Measurements from ENCODE around the gene SLC33A1.
"Not testable (repeated sequence)": the region's sequence is repeated elsewhere in the genome, so short reads cannot be mapped to it uniquely, and the experiment has no call there.

DNA sequence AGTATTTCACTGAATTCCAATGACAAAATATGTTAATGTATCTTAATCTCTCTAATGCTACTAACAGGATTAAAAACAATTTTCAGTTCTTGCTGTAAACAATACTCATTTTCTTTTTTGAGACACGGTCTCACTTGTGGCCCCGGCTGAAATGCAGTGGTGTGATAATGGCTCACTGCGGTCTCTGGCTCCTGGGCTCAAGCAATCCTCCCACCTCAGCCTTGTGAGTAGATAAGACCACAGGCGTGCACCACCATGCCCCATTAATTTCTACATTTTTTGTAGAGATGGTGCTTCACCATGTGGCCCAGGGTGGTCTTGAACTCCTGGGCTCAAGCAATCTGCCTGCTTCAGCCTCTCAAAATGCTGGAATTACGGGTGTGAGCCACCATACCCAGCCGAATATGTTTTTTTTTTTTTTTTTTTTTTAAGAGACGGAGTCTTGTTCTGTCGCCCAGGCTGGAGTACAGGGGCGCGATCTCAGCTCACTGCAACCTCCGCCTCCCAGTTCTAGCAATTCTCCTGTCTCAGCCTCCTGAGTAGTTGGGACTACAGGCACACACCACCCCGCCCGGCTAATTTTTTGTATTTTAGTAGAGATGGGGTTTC is 25.6 kb downstream of the SLC33A1 start:
- TF ChIP-seq, protein P1, sequence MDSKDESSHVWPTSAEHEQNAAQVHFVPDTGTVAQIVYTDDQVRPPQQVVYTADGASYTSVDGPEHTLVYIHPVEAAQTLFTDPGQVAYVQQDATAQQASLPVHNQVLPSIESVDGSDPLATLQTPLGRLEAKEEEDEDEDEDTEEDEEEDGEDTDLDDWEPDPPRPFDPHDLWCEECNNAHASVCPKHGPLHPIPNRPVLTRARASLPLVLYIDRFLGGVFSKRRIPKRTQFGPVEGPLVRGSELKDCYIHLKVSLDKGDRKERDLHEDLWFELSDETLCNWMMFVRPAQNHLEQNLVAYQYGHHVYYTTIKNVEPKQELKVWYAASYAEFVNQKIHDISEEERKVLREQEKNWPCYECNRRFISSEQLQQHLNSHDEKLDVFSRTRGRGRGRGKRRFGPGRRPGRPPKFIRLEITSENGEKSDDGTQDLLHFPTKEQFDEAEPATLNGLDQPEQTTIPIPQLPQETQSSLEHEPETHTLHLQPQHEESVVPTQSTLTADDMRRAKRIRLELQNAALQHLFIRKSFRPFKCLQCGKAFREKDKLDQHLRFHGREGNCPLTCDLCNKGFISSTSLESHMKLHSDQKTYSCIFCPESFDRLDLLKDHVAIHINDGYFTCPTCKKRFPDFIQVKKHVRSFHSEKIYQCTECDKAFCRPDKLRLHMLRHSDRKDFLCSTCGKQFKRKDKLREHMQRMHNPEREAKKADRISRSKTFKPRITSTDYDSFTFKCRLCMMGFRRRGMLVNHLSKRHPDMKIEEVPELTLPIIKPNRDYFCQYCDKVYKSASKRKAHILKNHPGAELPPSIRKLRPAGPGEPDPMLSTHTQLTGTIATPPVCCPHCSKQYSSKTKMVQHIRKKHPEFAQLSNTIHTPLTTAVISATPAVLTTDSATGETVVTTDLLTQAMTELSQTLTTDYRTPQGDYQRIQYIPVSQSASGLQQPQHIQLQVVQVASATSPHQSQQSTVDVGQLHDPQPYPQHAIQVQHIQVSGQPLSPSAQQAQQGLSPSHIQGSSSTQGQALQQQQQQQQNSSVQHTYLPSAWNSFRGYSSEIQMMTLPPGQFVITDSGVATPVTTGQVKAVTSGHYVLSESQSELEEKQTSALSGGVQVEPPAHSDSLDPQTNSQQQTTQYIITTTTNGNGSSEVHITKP (CRISPR knock-in tag; IDR thresholded peaks at IDR 0.05; ENCODE audit: low read depth) = not testable (repeated sequence)
- TF ChIP-seq RXRA (CRISPR knock-in tag; IDR thresholded peaks at IDR 0.05); FOXA1 (IDR thresholded peaks at IDR 0.05); FOXA1 (CRISPR knock-in tag; IDR thresholded peaks at IDR 0.05); EZH2 (conservative IDR thresholded peaks at IDR 0.05; ENCODE audit: low read depth, low read length); ZNF253 (CRISPR knock-in tag; IDR thresholded peaks at IDR 0.05; ENCODE audit: borderline replicate concordance); ARID2 (CRISPR knock-in tag; IDR thresholded peaks at IDR 0.05; ENCODE audit: borderline replicate concordance); KLF13 (CRISPR knock-in tag; IDR thresholded peaks at IDR 0.05): not testable (repeated sequence)
- TF ChIP-seq, protein P2, sequence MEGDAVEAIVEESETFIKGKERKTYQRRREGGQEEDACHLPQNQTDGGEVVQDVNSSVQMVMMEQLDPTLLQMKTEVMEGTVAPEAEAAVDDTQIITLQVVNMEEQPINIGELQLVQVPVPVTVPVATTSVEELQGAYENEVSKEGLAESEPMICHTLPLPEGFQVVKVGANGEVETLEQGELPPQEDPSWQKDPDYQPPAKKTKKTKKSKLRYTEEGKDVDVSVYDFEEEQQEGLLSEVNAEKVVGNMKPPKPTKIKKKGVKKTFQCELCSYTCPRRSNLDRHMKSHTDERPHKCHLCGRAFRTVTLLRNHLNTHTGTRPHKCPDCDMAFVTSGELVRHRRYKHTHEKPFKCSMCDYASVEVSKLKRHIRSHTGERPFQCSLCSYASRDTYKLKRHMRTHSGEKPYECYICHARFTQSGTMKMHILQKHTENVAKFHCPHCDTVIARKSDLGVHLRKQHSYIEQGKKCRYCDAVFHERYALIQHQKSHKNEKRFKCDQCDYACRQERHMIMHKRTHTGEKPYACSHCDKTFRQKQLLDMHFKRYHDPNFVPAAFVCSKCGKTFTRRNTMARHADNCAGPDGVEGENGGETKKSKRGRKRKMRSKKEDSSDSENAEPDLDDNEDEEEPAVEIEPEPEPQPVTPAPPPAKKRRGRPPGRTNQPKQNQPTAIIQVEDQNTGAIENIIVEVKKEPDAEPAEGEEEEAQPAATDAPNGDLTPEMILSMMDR (CRISPR knock-in tag; IDR thresholded peaks at IDR 0.05) = not testable (repeated sequence)
- TF ChIP-seq, protein P3, sequence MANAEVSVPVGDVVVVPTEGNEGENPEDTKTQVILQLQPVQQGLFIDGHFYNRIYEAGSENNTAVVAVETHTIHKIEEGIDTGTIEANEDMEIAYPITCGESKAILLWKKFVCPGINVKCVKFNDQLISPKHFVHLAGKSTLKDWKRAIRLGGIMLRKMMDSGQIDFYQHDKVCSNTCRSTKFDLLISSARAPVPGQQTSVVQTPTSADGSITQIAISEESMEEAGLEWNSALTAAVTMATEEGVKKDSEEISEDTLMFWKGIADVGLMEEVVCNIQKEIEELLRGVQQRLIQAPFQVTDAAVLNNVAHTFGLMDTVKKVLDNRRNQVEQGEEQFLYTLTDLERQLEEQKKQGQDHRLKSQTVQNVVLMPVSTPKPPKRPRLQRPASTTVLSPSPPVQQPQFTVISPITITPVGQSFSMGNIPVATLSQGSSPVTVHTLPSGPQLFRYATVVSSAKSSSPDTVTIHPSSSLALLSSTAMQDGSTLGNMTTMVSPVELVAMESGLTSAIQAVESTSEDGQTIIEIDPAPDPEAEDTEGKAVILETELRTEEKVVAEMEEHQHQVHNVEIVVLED (CRISPR knock-in tag; IDR thresholded peaks at IDR 0.05; ENCODE audit: borderline replicate concordance) = not testable (repeated sequence)
